ENCODE data around the gene ZNF462.
A peak's percentile ranks its signal among the peaks of the same experiment; 100 is the strongest.

The ZNF462 gene

GRCh38 chr9:106911951-106912350, 49.0 kb downstream of the ZNF462 start:
- no peak overlapping the region for H3K4me3 ChIP-seq (ENCODE audit: low read length in 2 of 2)
- no peaks in the 10 kb centered on the region for H3K36me3 ChIP-seq (ENCODE audit: control insufficient read depth in 2 of 2, insufficient read depth in 2 of 2, low read length in 2 of 2)
- no peaks in the 10 kb centered on the region for H3K9me3 ChIP-seq (ENCODE audit: control insufficient read depth in 2 of 2, low read length in 2 of 2)
- H3K27ac ChIP-seq (ENCODE audit: low read length), result no peak overlapping the region
- peaks cover 6% of the 10 kb centered on the region for H3K4me1 ChIP-seq (ENCODE audit: control insufficient read depth, insufficient read depth, low read length)
- no peak overlapping the region for H3K9ac ChIP-seq (ENCODE audit: low read length in 2 of 2)
- H3K27me3 ChIP-seq (ENCODE audit: control insufficient read depth in 1 of 2, insufficient read depth in 2 of 2, low read length in 2 of 2), result no peaks in the 10 kb centered on the region

GRCh38 chr9:106913276-106913675, 50.3 kb downstream of the ZNF462 start:
- no peak overlapping the region for H3K27ac ChIP-seq (ENCODE audit: low read length)
- no peak overlapping the region for H3K9ac ChIP-seq (ENCODE audit: low read length in 2 of 2)
- no peak overlapping the region for H3K4me3 ChIP-seq (ENCODE audit: low read length in 2 of 2)
- no peaks in the 10 kb centered on the region for H3K27me3 ChIP-seq (ENCODE audit: control insufficient read depth in 1 of 2, insufficient read depth in 2 of 2, low read length in 2 of 2)
- peaks cover 12% of the 10 kb centered on the region for H3K4me1 ChIP-seq (ENCODE audit: control insufficient read depth, insufficient read depth, low read length)
- H3K36me3 ChIP-seq (ENCODE audit: control insufficient read depth in 2 of 2, insufficient read depth in 2 of 2, low read length in 2 of 2), result no peaks in the 10 kb centered on the region
- no peaks in the 10 kb centered on the region for H3K9me3 ChIP-seq (ENCODE audit: control insufficient read depth in 2 of 2, low read length in 2 of 2)

GRCh38 chr9:106915851-106916250, 52.9 kb downstream of the ZNF462 start:
- H3K27me3 ChIP-seq (ENCODE audit: control insufficient read depth in 1 of 2, insufficient read depth in 2 of 2, low read length in 2 of 2), result no peaks in the 10 kb centered on the region
- H3K4me3 ChIP-seq (ENCODE audit: low read length in 2 of 2), result no peak overlapping the region
- no peaks in the 10 kb centered on the region for H3K36me3 ChIP-seq (ENCODE audit: control insufficient read depth in 2 of 2, insufficient read depth in 2 of 2, low read length in 2 of 2)
- no peak overlapping the region for H3K9ac ChIP-seq (ENCODE audit: low read length in 2 of 2)
- no peaks in the 10 kb centered on the region for H3K9me3 ChIP-seq (ENCODE audit: control insufficient read depth in 2 of 2, low read length in 2 of 2)
- H3K4me1 ChIP-seq (ENCODE audit: control insufficient read depth, insufficient read depth, low read length), result peaks cover 15% of the 10 kb centered on the region
- H3K27ac ChIP-seq (ENCODE audit: low read length), result no peak overlapping the region

- Histone ChIP-seq H3K4me1 (ENCODE audit: control insufficient read depth, insufficient read depth, low read length) (peaks cover 23% of the 10 kb centered on the region), H3K36me3 (ENCODE audit: control insufficient read depth in 2 of 2, insufficient read depth in 2 of 2, low read length in 2 of 2) (no peaks in the 10 kb centered on the region), H3K27me3 (ENCODE audit: control insufficient read depth in 1 of 2, insufficient read depth in 2 of 2, low read length in 2 of 2) (no peaks in the 10 kb centered on the region), H3K9me3 (ENCODE audit: control insufficient read depth in 2 of 2, low read length in 2 of 2) (no peaks in the 10 kb centered on the region), H3K27ac (ENCODE audit: low read length) (no peak overlapping the region), H3K9ac (ENCODE audit: low read length in 2 of 2) (no peak overlapping the region), H3K4me3 (ENCODE audit: low read length in 2 of 2) (no peak overlapping the region)
Observed at GRCh38 chr9:106916466-106917235, 53.7 kb downstream of the ZNF462 start.

- H3K4me3 ChIP-seq (ENCODE audit: low read length in 2 of 2), result no peak overlapping the region
- H3K9me3 ChIP-seq (ENCODE audit: control insufficient read depth in 2 of 2, low read length in 2 of 2), result no peaks in the 10 kb centered on the region
- no peaks in the 10 kb centered on the region for H3K27me3 ChIP-seq (ENCODE audit: control insufficient read depth in 1 of 2, insufficient read depth in 2 of 2, low read length in 2 of 2)
- peak overlapping the region; percentile 12 for H3K27ac ChIP-seq (ENCODE audit: low read length)
- H3K9ac ChIP-seq (ENCODE audit: low read length in 2 of 2), result no peak overlapping the region
- peaks cover 6% of the 10 kb centered on the region in 2 donors for H3K36me3 ChIP-seq (ENCODE audit: control insufficient read depth in 2 of 2, insufficient read depth in 2 of 2, low read length in 2 of 2)
- peaks cover 26% of the 10 kb centered on the region for H3K4me1 ChIP-seq (ENCODE audit: control insufficient read depth, insufficient read depth, low read length)
Observed at GRCh38 chr9:106918825-106919509, 56.0 kb downstream of the ZNF462 start.

GRCh38 chr9:106920091-106920490, 57.1 kb downstream of the ZNF462 start:
- Histone ChIP-seq H3K9ac (ENCODE audit: low read length in 2 of 2) (no peak overlapping the region), H3K4me1 (ENCODE audit: control insufficient read depth, insufficient read depth, low read length) (peaks cover 26% of the 10 kb centered on the region), H3K36me3 (ENCODE audit: control insufficient read depth in 2 of 2, insufficient read depth in 2 of 2, low read length in 2 of 2) (peaks cover 16 to 17% of the 10 kb centered on the region in 2 donors), H3K27me3 (ENCODE audit: control insufficient read depth in 1 of 2, insufficient read depth in 2 of 2, low read length in 2 of 2) (no peaks in the 10 kb centered on the region), H3K9me3 (ENCODE audit: control insufficient read depth in 2 of 2, low read length in 2 of 2) (no peaks in the 10 kb centered on the region), H3K27ac (ENCODE audit: low read length) (no peak overlapping the region), H3K4me3 (ENCODE audit: low read length in 2 of 2) (no peak overlapping the region)

GRCh38 chr9:106920701-106921283, 57.8 kb downstream of the ZNF462 start:
- no peaks in the 10 kb centered on the region for H3K9me3 ChIP-seq (ENCODE audit: control insufficient read depth in 2 of 2, low read length in 2 of 2)
- no peaks in the 10 kb centered on the region for H3K27me3 ChIP-seq (ENCODE audit: control insufficient read depth in 1 of 2, insufficient read depth in 2 of 2, low read length in 2 of 2)
- peak overlapping the region; percentile 81 for H3K27ac ChIP-seq (ENCODE audit: low read length)
- H3K4me1 ChIP-seq (ENCODE audit: control insufficient read depth, insufficient read depth, low read length), result peaks cover 26% of the 10 kb centered on the region
- peak overlapping the region in 1 of 2 donors; percentile 30 for H3K9ac ChIP-seq (ENCODE audit: low read length in 2 of 2)
- H3K36me3 ChIP-seq (ENCODE audit: control insufficient read depth in 2 of 2, insufficient read depth in 2 of 2, low read length in 2 of 2), result peaks cover 22 to 23% of the 10 kb centered on the region in 2 donors
- H3K4me3 ChIP-seq (ENCODE audit: low read length in 2 of 2), result peak overlapping the region in 1 of 2 donors; percentile 31

GRCh38 chr9:106921341-106921899, 58.5 kb downstream of the ZNF462 start:
- Histone ChIP-seq H3K36me3 (ENCODE audit: control insufficient read depth in 2 of 2, insufficient read depth in 2 of 2, low read length in 2 of 2) (peaks cover 25 to 29% of the 10 kb centered on the region in 2 donors), H3K27me3 (ENCODE audit: control insufficient read depth in 1 of 2, insufficient read depth in 2 of 2, low read length in 2 of 2) (no peaks in the 10 kb centered on the region), H3K4me1 (ENCODE audit: control insufficient read depth, insufficient read depth, low read length) (peaks cover 26% of the 10 kb centered on the region), H3K9ac (ENCODE audit: low read length in 2 of 2) (peak overlapping the region in 1 of 2 donors; percentile 30), H3K9me3 (ENCODE audit: control insufficient read depth in 2 of 2, low read length in 2 of 2) (no peaks in the 10 kb centered on the region), H3K27ac (ENCODE audit: low read length) (peak overlapping the region; percentile 81), H3K4me3 (ENCODE audit: low read length in 2 of 2) (peak overlapping the region; percentile 4 to 31)

GRCh38 chr9:106922026-106922425, 59.1 kb downstream of the ZNF462 start:
- H3K9me3 ChIP-seq (ENCODE audit: control insufficient read depth in 2 of 2, low read length in 2 of 2), result no peaks in the 10 kb centered on the region
- peak overlapping the region; percentile 81 for H3K27ac ChIP-seq (ENCODE audit: low read length)
- peaks cover 29 to 34% of the 10 kb centered on the region in 2 donors for H3K36me3 ChIP-seq (ENCODE audit: control insufficient read depth in 2 of 2, insufficient read depth in 2 of 2, low read length in 2 of 2)
- no peak overlapping the region for H3K4me3 ChIP-seq (ENCODE audit: low read length in 2 of 2)
- H3K27me3 ChIP-seq (ENCODE audit: control insufficient read depth in 1 of 2, insufficient read depth in 2 of 2, low read length in 2 of 2), result no peaks in the 10 kb centered on the region
- H3K4me1 ChIP-seq (ENCODE audit: control insufficient read depth, insufficient read depth, low read length), result peaks cover 20% of the 10 kb centered on the region
- H3K9ac ChIP-seq (ENCODE audit: low read length in 2 of 2), result no peak overlapping the region

GRCh38 chr9:106925392-106925791, 62.4 kb downstream of the ZNF462 start:
- Histone ChIP-seq H3K27ac (ENCODE audit: low read length) (no peak overlapping the region), H3K36me3 (ENCODE audit: control insufficient read depth in 2 of 2, insufficient read depth in 2 of 2, low read length in 2 of 2) (peaks cover 41 to 50% of the 10 kb centered on the region in 2 donors), H3K9ac (ENCODE audit: low read length in 2 of 2) (no peak overlapping the region), H3K4me1 (ENCODE audit: control insufficient read depth, insufficient read depth, low read length) (peaks cover 38% of the 10 kb centered on the region), H3K27me3 (ENCODE audit: control insufficient read depth in 1 of 2, insufficient read depth in 2 of 2, low read length in 2 of 2) (no peaks in the 10 kb centered on the region), H3K4me3 (ENCODE audit: low read length in 2 of 2) (no peak overlapping the region), H3K9me3 (ENCODE audit: control insufficient read depth in 2 of 2, low read length in 2 of 2) (no peaks in the 10 kb centered on the region)

All from stomach smooth muscle (tissue), 2 donors.